ENCODE results near the gene PABPC1L.
A peak's percentile ranks its signal among the peaks of the same experiment; 100 is the strongest.

Gene PABPC1L

DNA sequence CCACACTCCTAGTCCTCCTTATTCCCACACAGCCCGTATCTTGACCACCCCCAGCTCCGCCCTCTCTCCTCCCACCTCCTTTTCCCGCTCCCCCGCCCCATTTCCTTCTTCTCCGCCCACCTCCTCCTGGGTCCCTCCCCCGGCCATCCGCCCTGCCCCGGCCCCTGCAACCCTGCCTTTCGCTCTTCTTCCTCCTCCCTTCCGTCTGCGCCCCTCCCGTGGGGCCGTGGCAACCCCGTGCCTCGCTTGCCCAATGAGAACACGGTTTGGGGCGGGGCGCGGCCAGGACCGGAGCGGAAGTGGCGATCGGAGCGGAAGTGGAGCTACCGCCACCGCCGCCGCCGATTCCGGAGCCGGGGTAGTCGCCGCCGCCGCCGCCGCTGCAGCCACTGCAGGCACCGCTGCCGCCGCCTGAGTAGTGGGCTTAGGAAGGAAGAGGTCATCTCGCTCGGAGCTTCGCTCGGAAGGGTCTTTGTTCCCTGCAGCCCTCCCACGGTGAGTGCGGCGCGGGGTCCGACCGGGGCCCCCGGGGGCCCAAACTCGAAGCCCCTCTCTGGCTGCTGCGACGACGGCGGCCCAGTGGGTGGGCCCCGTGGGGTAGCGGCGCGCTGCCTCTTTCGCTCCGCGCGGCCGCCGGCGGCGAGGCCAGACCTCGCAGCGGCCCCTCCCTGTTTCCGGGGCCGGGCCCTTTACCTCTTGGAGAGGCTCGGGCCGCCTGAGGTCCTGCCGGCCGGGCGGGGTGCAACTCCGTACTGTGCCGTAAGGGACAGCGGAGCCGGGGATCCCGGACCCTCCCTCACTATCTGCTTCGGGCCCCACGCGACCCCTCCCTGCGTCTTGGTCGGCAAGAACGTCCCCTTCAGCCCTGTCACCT, 24.2 kb upstream of the PABPC1L start, which contains the start of gene YWHAB:
TSS of gene YWHAB (plus strand) at position 314 of the 874 bp plus-strand sequence. CDS start 15,829 bp downstream, outside the sequence.
- H3K4me1 ChIP-seq (ENCODE audit: control insufficient read depth, insufficient read depth, low read length), result peaks cover 4% of the 10 kb centered on the region; the same call in 1 of the 2 replicates
- H3K36me3 ChIP-seq (ENCODE audit: control insufficient read depth in 2 of 2, insufficient read depth in 1 of 2, low read length in 2 of 2), result peaks cover 0 to 24% of the 10 kb centered on the region in 2 experiments; a peak in 1 of 3 replicates
- ChIA-PET CTCF (interaction anchor here (0.6 to 0.9 kb wide), 3 partner anchors 33 to 754 kb away, joined by 3 read pairs; no protein-coding TSS in a partner anchor), POLR2A (interaction anchor here (0.5 to 1.3 kb wide), 14 partner anchors 10 to 1036 kb away, joined by 3 to 9 read pairs (median 3); partner anchors contain the start of genes PABPC1L, SDC4, SERINC3 and TOMM34)
- H3K4me3 ChIP-seq (ENCODE audit: low read depth, low read length), result peak within 1 kb of the TSS; percentile 99
- H3K27ac ChIP-seq (ENCODE audit: extremely low read depth, low read depth, low read length), result peak within 1 kb of the TSS; percentile 88
- H3K9me3 ChIP-seq (ENCODE audit: control insufficient read depth, insufficient read depth, low read depth, low read length), result no peaks in the 10 kb centered on the region
- TF ChIP-seq YY1 (tag by site-specific recombination; IDR thresholded peaks at IDR 0.05) (0 out of 2 replicates have a peak, but pooled peaks have one; percentile 29), ZNF354C (tag by site-specific recombination; IDR thresholded peaks at IDR 0.05; ENCODE audit: borderline replicate concordance, low read depth) (no peak), ZEB2 (tag by site-specific recombination; IDR thresholded peaks at IDR 0.05) (peak; percentile 86), ZNF10 (tag by site-specific recombination; IDR thresholded peaks at IDR 0.05) (no peak), PRDM10 (tag by site-specific recombination; IDR thresholded peaks at IDR 0.05) (peak; percentile 92), KLF7 (tag by site-specific recombination; IDR thresholded peaks at IDR 0.05; ENCODE audit: borderline replicate concordance) (peak; percentile 95), ZXDB (tag by site-specific recombination; IDR thresholded peaks at IDR 0.05) (peak; percentile 100), ZBTB20 (tag by site-specific recombination; IDR thresholded peaks at IDR 0.05) (peak; percentile 77), GLIS2 (tag by site-specific recombination; IDR thresholded peaks at IDR 0.05) (peak; percentile 80), ZNF114 (tag by site-specific recombination; IDR thresholded peaks at IDR 0.05) (no peak), SP7 (tag by site-specific recombination; IDR thresholded peaks at IDR 0.05) (peak; percentile 78), KLF9 (tag by site-specific recombination; IDR thresholded peaks at IDR 0.05; ENCODE audit: low read depth) (peak; percentile 95), WT1 (tag by site-specific recombination; IDR thresholded peaks at IDR 0.05) (peak; percentile 91), ZSCAN30 (tag by site-specific recombination; IDR thresholded peaks at IDR 0.05) (peak; percentile 83), ZBTB8A (tag by site-specific recombination; IDR thresholded peaks at IDR 0.05) (peak; percentile 17; the same call in 1 of the 2 replicates), ZBTB17 (tag by site-specific recombination; IDR thresholded peaks at IDR 0.05) (peak; percentile 88), ZSCAN4 (tag by site-specific recombination; IDR thresholded peaks at IDR 0.05) (no peak), KLF1 (tag by site-specific recombination; IDR thresholded peaks at IDR 0.05) (peak; percentile 92), ZNF600 (tag by site-specific recombination; IDR thresholded peaks at IDR 0.05) (peak; percentile 100), ZBTB11 (tag by site-specific recombination; conservative IDR thresholded peaks at IDR 0.05; ENCODE audit: low read depth) (peak; percentile 94), SP3 (tag by site-specific recombination; IDR thresholded peaks at IDR 0.05) (peak; percentile 100), KLF8 (tag by site-specific recombination; IDR thresholded peaks at IDR 0.05) (peak; percentile 99), KLF16 (tag by site-specific recombination; IDR thresholded peaks at IDR 0.05) (peak; percentile 98), BCL11A (tag by site-specific recombination; IDR thresholded peaks at IDR 0.05; ENCODE audit: low read depth) (0 out of 2 replicates have a peak, but pooled peaks have one; percentile 39)
- TF ChIP-seq, protein P1, sequence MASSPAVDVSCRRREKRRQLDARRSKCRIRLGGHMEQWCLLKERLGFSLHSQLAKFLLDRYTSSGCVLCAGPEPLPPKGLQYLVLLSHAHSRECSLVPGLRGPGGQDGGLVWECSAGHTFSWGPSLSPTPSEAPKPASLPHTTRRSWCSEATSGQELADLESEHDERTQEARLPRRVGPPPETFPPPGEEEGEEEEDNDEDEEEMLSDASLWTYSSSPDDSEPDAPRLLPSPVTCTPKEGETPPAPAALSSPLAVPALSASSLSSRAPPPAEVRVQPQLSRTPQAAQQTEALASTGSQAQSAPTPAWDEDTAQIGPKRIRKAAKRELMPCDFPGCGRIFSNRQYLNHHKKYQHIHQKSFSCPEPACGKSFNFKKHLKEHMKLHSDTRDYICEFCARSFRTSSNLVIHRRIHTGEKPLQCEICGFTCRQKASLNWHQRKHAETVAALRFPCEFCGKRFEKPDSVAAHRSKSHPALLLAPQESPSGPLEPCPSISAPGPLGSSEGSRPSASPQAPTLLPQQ (tag by site-specific recombination; IDR thresholded peaks at IDR 0.05), result peak; percentile 93
- TF ChIP-seq, protein P2, sequence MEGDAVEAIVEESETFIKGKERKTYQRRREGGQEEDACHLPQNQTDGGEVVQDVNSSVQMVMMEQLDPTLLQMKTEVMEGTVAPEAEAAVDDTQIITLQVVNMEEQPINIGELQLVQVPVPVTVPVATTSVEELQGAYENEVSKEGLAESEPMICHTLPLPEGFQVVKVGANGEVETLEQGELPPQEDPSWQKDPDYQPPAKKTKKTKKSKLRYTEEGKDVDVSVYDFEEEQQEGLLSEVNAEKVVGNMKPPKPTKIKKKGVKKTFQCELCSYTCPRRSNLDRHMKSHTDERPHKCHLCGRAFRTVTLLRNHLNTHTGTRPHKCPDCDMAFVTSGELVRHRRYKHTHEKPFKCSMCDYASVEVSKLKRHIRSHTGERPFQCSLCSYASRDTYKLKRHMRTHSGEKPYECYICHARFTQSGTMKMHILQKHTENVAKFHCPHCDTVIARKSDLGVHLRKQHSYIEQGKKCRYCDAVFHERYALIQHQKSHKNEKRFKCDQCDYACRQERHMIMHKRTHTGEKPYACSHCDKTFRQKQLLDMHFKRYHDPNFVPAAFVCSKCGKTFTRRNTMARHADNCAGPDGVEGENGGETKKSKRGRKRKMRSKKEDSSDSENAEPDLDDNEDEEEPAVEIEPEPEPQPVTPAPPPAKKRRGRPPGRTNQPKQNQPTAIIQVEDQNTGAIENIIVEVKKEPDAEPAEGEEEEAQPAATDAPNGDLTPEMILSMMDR (tag by site-specific recombination; IDR thresholded peaks at IDR 0.05), result peak; percentile 16; the same call in 1 of the 2 replicates
